ENCODE results near the gene RFPL2. TPM values are rescaled to one million over a fixed set of nuclear protein-coding genes. Genes with fewer than 3 reads are reported as not detected.

The RFPL2 gene
- total and polyA plus RNA-seq, 2 of the 13 experiments (the other 11 are each of a cell fraction or from before 2014, with no cell fraction given) = not detected

GRCh38 chr22:32211011-32211410 is 6.1 kb upstream of the RFPL2 start:
- in situ Hi-C loops (cut with HindIII; ENCODE audit: extremely low pct_ligation_motif_present, low pct_unique_long_range_greater_than_20kb) = no loop called here
- intact Hi-C loops (cut with micrococcal nuclease; ENCODE audit: unreplicated experiment) = no loop called here
- Histone ChIP-seq H3K27me3 (ENCODE audit: control insufficient read depth in 1 of 2, insufficient read depth in 2 of 2, low read length in 2 of 2) (no peaks in the 10 kb centered on the region), H3K27ac (ENCODE audit: extremely low read length, insufficient read depth, low read length) (no peak overlapping the region), H3K36me3 (replicated peaks in 1 of 2; ENCODE audit: control insufficient read depth in 1 of 2, insufficient read depth in 2 of 2, low read length in 2 of 2) (no peaks in the 10 kb centered on the region), H3K9ac (ENCODE audit: insufficient read depth, low read depth, low read length) (no peak overlapping the region), H3K4me3 (replicated peaks in 1 of 3; ENCODE audit: insufficient read depth in 1 of 3, low read depth in 2 of 3, low read length in 3 of 3) (no peak overlapping the region), H2AFZ (ENCODE audit: low read length) (no peak overlapping the region), H3K9me3 (ENCODE audit: low read length) (no peaks in the 10 kb centered on the region), H3K4me2 (ENCODE audit: low read depth, low read length) (no peak overlapping the region), H4K20me1 (ENCODE audit: insufficient read depth, low read length) (no peaks in the 10 kb centered on the region), H3K4me1 (ENCODE audit: insufficient read depth, low read length) (no peaks in the 10 kb centered on the region), H3K79me2 (ENCODE audit: insufficient read depth, low read length) (no peaks in the 10 kb centered on the region)
- ATAC-seq = no peak
- no peak for FAIRE-seq
- no peak for DNase-seq (ENCODE audit: low spot score)
- BruUV-seq (replicated peaks) = no TSS peak
- TF ChIP-seq CHD4 (IDR thresholded peaks at IDR 0.05; ENCODE audit: borderline replicate concordance, low read length) (no peak), YEATS2 (CRISPR knock-in tag; IDR thresholded peaks at IDR 0.05; ENCODE audit: borderline replicate concordance) (no peak), SMARCC2 (IDR thresholded peaks at IDR 0.05) (no peak), AKNA (CRISPR knock-in tag; IDR thresholded peaks at IDR 0.05; ENCODE audit: borderline replicate concordance) (no peak), ZNF569 (CRISPR knock-in tag; IDR thresholded peaks at IDR 0.05; ENCODE audit: borderline replicate concordance) (no peak), CREM (IDR thresholded peaks at IDR 0.05) (no peak), CREM (CRISPR knock-in tag; IDR thresholded peaks at IDR 0.05) (no peak), ZNF83 (CRISPR knock-in tag; IDR thresholded peaks at IDR 0.05; ENCODE audit: borderline replicate concordance) (no peak), MLX (CRISPR knock-in tag; IDR thresholded peaks at IDR 0.05) (no peak), LCORL (IDR thresholded peaks at IDR 0.05) (no peak), LCORL (CRISPR knock-in tag; IDR thresholded peaks at IDR 0.05) (no peak), PCBP1 (IDR thresholded peaks at IDR 0.05; ENCODE audit: borderline replicate concordance, low read depth, low read length) (no peak), DBP (CRISPR knock-in tag; IDR thresholded peaks at IDR 0.05; ENCODE audit: not compliant biosample characterization) (no peak), CEBPB (IDR thresholded peaks at IDR 0.05; ENCODE audit: borderline replicate concordance, low read depth, low read length) (no peak), GFI1 (CRISPR knock-in tag; IDR thresholded peaks at IDR 0.05; ENCODE audit: borderline replicate concordance) (no peak)
- WGBS (ENCODE audit: low lambda C conversion rate) = 50% methylated on average over 7 of the region's 7 CpGs
- ChIA-PET CTCF (ENCODE audit: low intra/inter-chr PET ratio, low total read pairs) (no interaction called here), POLR2A (no interaction called here)

Data from HepG2 (cell line).